C4-2B (cell line): ENCODE measurements around the gene PTX4.

Experiments used
- CTCF ChIP-seq: fragments of 450-650 bp; conservative IDR thresholded peaks from 2 replicates; pipeline ENCODE4 v1.5.1; 2017; ENCODE audit warnings: mild to moderate bottlenecking
- ZFX ChIP-seq: fragments of 450-650 bp; IDR thresholded peaks from 2 replicates; pipeline ENCODE4 v1.6.1; 2017

GRCh38 chr16:1526608-1527555 is 38.1 kb upstream of the PTX4 start:
- TF ChIP-seq CTCF (no peak), ZFX (no peak)
